ENCODE results near the gene SURF2.

GRCh38 chr9:133371261-133371711, 14.9 kb downstream of the SURF2 start:
- TF ChIP-seq, protein P1, sequence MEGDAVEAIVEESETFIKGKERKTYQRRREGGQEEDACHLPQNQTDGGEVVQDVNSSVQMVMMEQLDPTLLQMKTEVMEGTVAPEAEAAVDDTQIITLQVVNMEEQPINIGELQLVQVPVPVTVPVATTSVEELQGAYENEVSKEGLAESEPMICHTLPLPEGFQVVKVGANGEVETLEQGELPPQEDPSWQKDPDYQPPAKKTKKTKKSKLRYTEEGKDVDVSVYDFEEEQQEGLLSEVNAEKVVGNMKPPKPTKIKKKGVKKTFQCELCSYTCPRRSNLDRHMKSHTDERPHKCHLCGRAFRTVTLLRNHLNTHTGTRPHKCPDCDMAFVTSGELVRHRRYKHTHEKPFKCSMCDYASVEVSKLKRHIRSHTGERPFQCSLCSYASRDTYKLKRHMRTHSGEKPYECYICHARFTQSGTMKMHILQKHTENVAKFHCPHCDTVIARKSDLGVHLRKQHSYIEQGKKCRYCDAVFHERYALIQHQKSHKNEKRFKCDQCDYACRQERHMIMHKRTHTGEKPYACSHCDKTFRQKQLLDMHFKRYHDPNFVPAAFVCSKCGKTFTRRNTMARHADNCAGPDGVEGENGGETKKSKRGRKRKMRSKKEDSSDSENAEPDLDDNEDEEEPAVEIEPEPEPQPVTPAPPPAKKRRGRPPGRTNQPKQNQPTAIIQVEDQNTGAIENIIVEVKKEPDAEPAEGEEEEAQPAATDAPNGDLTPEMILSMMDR (IDR thresholded peaks at IDR 0.05) = no peak
- TF ChIP-seq POLR2A (IDR thresholded peaks at IDR 0.05) = no peak
- no peak for TF ChIP-seq EP300 (IDR thresholded peaks at IDR 0.05; ENCODE audit: low read depth)
- no peak for TF ChIP-seq POLR2AphosphoS5 (IDR thresholded peaks at IDR 0.05)
